Measurements from ENCODE around the gene KHDC1L. TPM values are rescaled to one million over a fixed set of nuclear protein-coding genes. Genes with fewer than 3 reads are reported as not detected.

Gene KHDC1L
- total RNA-seq, 1 experiment from 2014 or later = not detected

DNA sequence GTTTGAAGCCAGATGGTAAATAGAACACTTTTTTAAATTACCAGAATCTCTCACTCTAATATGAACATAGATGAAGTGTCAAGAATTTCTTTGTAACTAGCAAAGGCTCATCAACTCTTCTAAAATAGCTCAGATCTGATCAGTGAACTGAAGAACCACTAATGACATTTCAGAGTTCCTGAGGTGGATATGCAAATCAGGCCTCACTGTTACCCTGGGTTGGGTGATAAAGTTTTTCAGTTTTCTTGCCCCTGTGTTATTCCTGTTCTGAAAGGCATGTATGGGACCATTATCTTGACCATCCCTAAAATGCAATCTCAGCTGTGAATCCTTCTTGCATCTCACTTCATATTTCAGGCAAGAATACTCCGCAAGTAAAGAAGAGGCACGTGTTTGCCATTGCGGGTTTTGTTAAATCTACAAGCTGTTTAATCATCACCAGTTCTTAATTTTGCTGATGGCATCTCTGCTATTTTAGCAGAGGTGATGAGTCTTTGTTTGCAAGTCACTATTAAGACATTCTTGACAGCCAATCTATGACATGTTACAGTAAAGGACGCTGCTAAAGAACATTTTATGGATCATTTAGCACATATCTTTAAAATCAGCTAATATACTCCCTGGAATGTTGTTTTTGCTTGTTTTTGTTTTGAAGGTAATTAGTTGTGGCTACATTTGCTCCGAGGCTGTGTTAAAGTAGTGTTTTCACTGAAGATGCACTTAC, 47.9 kb downstream of the KHDC1L start:
- H3K27ac Mint-ChIP-seq = no peak overlapping the region

More for the DNA sequence above, 47.9 kb downstream of the KHDC1L start:
- TF ChIP-seq, protein P1, sequence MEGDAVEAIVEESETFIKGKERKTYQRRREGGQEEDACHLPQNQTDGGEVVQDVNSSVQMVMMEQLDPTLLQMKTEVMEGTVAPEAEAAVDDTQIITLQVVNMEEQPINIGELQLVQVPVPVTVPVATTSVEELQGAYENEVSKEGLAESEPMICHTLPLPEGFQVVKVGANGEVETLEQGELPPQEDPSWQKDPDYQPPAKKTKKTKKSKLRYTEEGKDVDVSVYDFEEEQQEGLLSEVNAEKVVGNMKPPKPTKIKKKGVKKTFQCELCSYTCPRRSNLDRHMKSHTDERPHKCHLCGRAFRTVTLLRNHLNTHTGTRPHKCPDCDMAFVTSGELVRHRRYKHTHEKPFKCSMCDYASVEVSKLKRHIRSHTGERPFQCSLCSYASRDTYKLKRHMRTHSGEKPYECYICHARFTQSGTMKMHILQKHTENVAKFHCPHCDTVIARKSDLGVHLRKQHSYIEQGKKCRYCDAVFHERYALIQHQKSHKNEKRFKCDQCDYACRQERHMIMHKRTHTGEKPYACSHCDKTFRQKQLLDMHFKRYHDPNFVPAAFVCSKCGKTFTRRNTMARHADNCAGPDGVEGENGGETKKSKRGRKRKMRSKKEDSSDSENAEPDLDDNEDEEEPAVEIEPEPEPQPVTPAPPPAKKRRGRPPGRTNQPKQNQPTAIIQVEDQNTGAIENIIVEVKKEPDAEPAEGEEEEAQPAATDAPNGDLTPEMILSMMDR (conservative IDR thresholded peaks at IDR 0.05) = no peak
- Mint-ChIP-seq H3K36me3 (ENCODE audit: insufficient read depth in 1 of 3, low read depth in 3 of 3) (no peaks in the 10 kb centered on the region), H3K4me1 (peaks cover 0 to 11% of the 10 kb centered on the region in 2 experiments; a peak in 2 of 4 replicates), H3K9me3 (no peaks in the 10 kb centered on the region), H3K27me3 (ENCODE audit: low read depth) (no peaks in the 10 kb centered on the region), H3K4me3 (no peak overlapping the region)
- Histone ChIP-seq H2BK12ac (ENCODE audit: insufficient read length, low read depth, low read length) (no peak overlapping the region), H3K79me2 (ENCODE audit: insufficient read depth, low read length) (no peaks in the 10 kb centered on the region), H2BK20ac (ENCODE audit: low read depth, low read length, poor library complexity, severe bottlenecking) (no peak overlapping the region), H3K23me2 (ENCODE audit: insufficient read length, low read depth, low read length, poor library complexity, severe bottlenecking) (no peaks in the 10 kb centered on the region), H3K4me1 (ENCODE audit: insufficient read depth, low read length) (peaks cover 2% of the 10 kb centered on the region), H3K4me2 (ENCODE audit: insufficient read depth, insufficient read length, low read length) (no peak overlapping the region), H3K9ac (ENCODE audit: extremely low read depth, insufficient read length, low read length) (no peak overlapping the region), H2AK5ac (ENCODE audit: insufficient read length, low read length) (no peak overlapping the region), H2BK120ac (ENCODE audit: low read depth, low read length, poor library complexity, severe bottlenecking) (no peak overlapping the region), H4K8ac (replicated peaks; ENCODE audit: insufficient read length, low read depth, low read length) (no peak overlapping the region), H2AFZ (ENCODE audit: low read length) (no peak overlapping the region), H3K27ac (ENCODE audit: insufficient read length, low read depth, low read length) (no peak overlapping the region), H3K23ac (ENCODE audit: insufficient read length, low read depth, low read length) (no peak overlapping the region), H4K5ac (ENCODE audit: insufficient read length, low read depth, low read length) (no peak overlapping the region), H3K4ac (ENCODE audit: low read depth, low read length) (no peak overlapping the region), H2BK5ac (ENCODE audit: insufficient read length, low read length) (no peak overlapping the region), H3K56ac (ENCODE audit: insufficient read length, low read depth, low read length) (no peak overlapping the region), H4K20me1 (ENCODE audit: control insufficient read depth, insufficient read depth, insufficient read length) (no peaks in the 10 kb centered on the region), H4K91ac (ENCODE audit: insufficient read length, low read depth, low read length) (no peak overlapping the region), H3K27me3 (ENCODE audit: insufficient read depth, low read length) (no peaks in the 10 kb centered on the region), H3T11ph (ENCODE audit: low read length) (no peak overlapping the region), H2BK15ac (ENCODE audit: low read depth, low read length) (no peak overlapping the region), H3K18ac (ENCODE audit: insufficient read length, low read depth, low read length) (no peak overlapping the region), H3K79me1 (ENCODE audit: insufficient read depth, low read depth, low read length, poor library complexity, severe bottlenecking) (no peaks in the 10 kb centered on the region), H3K9me3 (ENCODE audit: control insufficient read depth, low read depth, low read length) (no peaks in the 10 kb centered on the region), H3K14ac (ENCODE audit: insufficient read depth, low read length) (no peak overlapping the region)
- DNase-seq = no peak
- no CpG with 5 or more reads among the region's 5 CpGs for WGBS (ENCODE audit: extremely low coverage, insufficient read length, low lambda C conversion rate)

Measured in H9 (cell line).